ENCODE data around the gene LSM14A. TPM values are rescaled to one million over a fixed set of nuclear protein-coding genes. Genes with fewer than 3 reads are reported as not detected.
"Not testable (repeated sequence)": the region's sequence is repeated elsewhere in the genome, so short reads cannot be mapped to it uniquely, and the experiment has no call there.

LSM14A gene
- polyA plus RNA-seq, 1 experiment: 79.6 TPM

DNA sequence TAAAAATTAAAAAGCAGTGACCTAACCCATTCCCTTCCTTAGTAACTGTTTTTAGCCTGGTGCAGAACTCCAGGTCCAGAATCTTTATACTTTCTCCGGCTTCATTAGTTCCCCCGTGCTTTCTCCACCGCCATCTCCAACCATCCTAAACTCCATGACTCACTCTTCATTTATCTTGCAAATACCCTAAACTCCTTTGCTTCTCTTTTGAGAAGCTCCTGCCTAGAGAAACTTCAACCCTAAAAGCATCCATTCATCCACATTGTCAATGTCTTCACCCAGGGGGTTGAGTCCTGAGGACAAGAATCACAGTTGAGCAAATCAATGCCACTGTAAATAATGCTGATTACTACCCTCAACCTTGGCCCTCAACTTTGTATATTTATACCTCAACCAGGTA, 65.0 kb downstream of the LSM14A start:
- H3K27me3 ChIP-seq (ENCODE audit: control insufficient read depth, insufficient read depth, low read length): no peaks in the 10 kb centered on the region
- H3K4me3 ChIP-seq (ENCODE audit: low read depth, low read length): no peak overlapping the region
- no peaks in the 10 kb centered on the region for H3K36me3 ChIP-seq (ENCODE audit: control insufficient read depth, insufficient read depth, low read length)
- TF ChIP-seq, protein P1, sequence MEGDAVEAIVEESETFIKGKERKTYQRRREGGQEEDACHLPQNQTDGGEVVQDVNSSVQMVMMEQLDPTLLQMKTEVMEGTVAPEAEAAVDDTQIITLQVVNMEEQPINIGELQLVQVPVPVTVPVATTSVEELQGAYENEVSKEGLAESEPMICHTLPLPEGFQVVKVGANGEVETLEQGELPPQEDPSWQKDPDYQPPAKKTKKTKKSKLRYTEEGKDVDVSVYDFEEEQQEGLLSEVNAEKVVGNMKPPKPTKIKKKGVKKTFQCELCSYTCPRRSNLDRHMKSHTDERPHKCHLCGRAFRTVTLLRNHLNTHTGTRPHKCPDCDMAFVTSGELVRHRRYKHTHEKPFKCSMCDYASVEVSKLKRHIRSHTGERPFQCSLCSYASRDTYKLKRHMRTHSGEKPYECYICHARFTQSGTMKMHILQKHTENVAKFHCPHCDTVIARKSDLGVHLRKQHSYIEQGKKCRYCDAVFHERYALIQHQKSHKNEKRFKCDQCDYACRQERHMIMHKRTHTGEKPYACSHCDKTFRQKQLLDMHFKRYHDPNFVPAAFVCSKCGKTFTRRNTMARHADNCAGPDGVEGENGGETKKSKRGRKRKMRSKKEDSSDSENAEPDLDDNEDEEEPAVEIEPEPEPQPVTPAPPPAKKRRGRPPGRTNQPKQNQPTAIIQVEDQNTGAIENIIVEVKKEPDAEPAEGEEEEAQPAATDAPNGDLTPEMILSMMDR (IDR thresholded peaks at IDR 0.05; ENCODE audit: insufficient read depth, low read depth, low read length): no peak
- ChIA-PET CTCF (no interaction called here), POLR2A (no interaction called here)
- no peak for DNase-seq (ENCODE audit: low read depth)

DNA sequence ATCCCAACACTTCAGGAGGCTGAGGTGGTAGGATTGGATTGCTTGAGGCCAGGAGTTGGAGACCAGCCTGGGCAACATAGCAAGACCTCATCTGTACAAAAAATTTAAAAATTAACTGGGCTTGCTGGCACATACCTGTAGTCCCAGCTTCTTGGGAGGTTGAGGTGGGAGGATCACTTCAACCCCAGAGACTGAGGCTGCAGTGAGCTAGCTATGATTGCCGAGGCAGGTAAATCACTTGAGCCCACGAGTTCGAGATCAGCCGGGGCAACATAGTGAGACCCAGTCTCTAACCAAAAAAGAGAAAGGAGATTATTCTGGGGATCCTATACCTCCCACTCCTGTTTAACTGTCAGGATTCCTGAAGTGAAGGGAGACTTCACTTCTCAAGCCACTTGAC, 65.6 kb downstream of the LSM14A start:
- no peaks in the 10 kb centered on the region for H3K36me3 ChIP-seq (ENCODE audit: control insufficient read depth, insufficient read depth, low read length)
- CTCF ChIA-PET: no interaction called here
- no peaks in the 10 kb centered on the region for H3K27me3 ChIP-seq (ENCODE audit: control insufficient read depth, insufficient read depth, low read length)
- no peak for DNase-seq (ENCODE audit: low read depth)
- POLR2A ChIA-PET: no interaction called here
- TF ChIP-seq, protein P1 (IDR thresholded peaks at IDR 0.05; ENCODE audit: insufficient read depth, low read depth, low read length): no peak
- H3K4me3 ChIP-seq (ENCODE audit: low read depth, low read length): no peak overlapping the region

DNA sequence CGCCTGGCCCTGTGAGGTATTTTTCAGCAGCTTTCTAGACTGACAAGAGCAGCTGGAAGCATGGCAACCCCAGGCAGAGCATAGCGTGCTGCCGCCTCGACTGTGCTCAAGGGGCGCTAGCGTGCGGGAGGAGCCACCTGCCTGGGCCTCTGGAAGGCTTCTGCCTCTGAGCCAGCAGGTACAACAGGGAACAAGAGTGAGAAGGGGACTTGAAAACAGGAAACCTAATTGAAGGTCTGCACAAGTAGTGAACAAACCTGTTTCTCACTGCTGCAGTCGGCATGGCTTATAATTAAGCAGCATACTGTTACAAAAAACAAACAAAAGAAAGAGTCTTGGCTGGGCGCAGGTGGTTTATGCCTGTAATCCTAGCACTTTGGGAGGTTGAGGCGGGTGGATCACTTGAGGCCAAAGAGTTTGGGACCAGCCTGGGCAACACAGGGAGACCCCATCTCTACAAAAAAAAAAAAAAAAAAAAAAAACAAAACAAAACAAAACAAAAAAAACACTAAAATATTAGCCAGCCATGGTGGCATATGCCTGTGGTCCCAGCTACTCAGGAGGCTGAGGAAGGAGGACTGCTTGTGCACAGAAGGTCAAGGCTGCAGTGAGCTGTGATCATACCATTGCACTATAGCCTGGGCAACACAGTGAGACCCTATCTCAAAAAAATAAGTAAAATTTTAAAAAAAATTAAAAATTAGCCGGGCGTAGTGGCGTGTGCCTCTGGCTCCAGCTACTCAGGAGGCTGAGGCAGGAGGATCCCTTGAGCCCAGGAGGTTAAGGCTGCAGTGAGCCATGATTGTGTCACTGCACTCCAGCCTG, 69.4 kb downstream of the LSM14A start:
- H3K36me3 ChIP-seq (ENCODE audit: control insufficient read depth, insufficient read depth, low read length): no peaks in the 10 kb centered on the region
- ChIA-PET CTCF (interaction anchor here (0.6 kb wide), 1 partner anchor 139 kb away, joined by 3 read pairs; no protein-coding TSS in a partner anchor), POLR2A (no interaction called here)
- H3K27me3 ChIP-seq (ENCODE audit: control insufficient read depth, insufficient read depth, low read length): no peaks in the 10 kb centered on the region
- no peak overlapping the region for H3K4me3 ChIP-seq (ENCODE audit: low read depth, low read length)
- TF ChIP-seq, protein P1 (IDR thresholded peaks at IDR 0.05; ENCODE audit: insufficient read depth, low read depth, low read length): peak; percentile 39; the same call in 1 of the 2 replicates
- DNase-seq (ENCODE audit: low read depth): no peak

DNA sequence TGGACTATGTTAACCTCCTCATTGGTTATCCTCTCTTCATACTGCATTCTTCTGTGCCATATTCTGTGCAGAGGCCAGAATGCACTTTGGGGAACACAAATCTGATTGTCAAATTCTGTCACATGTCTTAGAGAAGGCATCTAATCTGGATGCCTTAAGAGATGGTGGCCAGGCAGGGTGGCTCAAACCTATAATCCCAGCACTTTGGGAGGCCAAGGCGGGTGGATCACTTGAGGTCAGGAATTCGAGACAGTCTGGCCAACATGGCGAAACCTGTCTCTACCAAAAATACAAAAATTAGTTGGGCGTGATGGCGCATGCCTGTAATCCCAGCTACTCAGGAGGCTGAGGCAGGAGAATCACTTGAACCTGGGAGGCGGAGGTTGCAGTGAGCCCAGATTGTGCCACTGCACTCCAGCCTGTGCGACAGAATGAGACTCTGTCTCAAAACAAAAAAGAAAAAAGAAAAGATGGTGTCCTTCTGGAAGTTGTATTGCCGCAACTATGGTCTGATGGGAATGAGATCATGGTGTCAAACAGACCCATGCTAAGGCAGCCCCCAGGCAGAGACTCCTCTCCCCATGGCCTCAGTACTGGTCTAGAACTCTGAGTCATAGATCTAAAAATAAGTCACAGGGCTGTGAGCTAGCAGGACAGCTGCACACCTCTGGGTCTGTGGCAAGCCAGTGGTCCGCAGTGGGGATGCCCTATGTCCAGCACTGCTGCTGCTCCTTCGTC, 71.0 kb downstream of the LSM14A start:
- POLR2A ChIA-PET; H3K27me3 ChIP-seq (ENCODE audit: control insufficient read depth, insufficient read depth, low read length); H3K36me3 ChIP-seq (ENCODE audit: control insufficient read depth, insufficient read depth, low read length); DNase-seq (ENCODE audit: low read depth); H3K4me3 ChIP-seq (ENCODE audit: low read depth, low read length): not testable (repeated sequence)
- CTCF ChIA-PET: interaction anchor here (1.2 kb wide), 1 partner anchor 22 kb away, joined by 3 read pairs; no protein-coding TSS in a partner anchor

DNA sequence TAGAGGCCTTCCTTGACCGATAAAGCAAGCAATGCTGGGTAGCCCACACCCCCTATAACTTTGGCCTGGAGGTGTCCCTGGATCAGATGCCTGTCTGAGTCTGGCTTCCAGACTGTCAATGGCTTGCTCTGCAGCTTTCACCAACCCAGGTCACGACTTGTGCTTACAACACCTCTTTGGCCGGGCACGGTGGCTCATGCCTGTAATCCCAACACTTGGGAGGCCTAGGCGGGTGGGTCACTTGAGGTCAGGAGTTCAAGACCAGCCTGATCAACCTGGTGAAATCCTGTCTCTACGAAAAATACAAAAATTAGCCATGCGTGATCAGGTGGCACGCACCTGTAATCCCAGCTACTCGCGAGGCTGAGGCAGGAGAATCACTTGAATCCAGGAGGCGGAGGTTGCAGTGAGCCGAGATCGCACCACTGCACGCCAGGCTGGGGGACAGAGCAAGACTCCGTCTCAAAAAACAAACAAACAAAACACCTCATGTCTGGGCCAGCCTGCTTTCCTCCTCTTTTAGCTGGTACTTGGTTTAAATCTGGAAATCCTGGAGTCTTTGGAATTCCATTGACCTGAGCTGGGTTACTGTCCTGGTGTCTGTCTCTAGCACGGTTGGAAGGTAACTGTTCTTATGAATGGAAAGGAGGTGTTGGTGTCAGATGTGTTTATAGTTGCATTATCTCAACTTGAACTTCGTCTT, 71.7 kb downstream of the LSM14A start:
- ChIA-PET POLR2A (interaction anchor here (0.7 kb wide), 1 partner anchor 45 kb away, joined by 3 read pairs; no protein-coding TSS in a partner anchor), CTCF (interaction anchor here (0.8 to 1.2 kb wide), 2 partner anchors 22 to 94 kb away, joined by 3 read pairs; no protein-coding TSS in a partner anchor)
- DNase-seq (ENCODE audit: low read depth): no peak
- Histone ChIP-seq H3K27me3 (ENCODE audit: control insufficient read depth, insufficient read depth, low read length) (no peaks in the 10 kb centered on the region), H3K36me3 (ENCODE audit: control insufficient read depth, insufficient read depth, low read length) (no peaks in the 10 kb centered on the region), H3K4me3 (ENCODE audit: low read depth, low read length) (no peak overlapping the region)
- TF ChIP-seq, protein P1 (IDR thresholded peaks at IDR 0.05; ENCODE audit: insufficient read depth, low read depth, low read length): no peak
